Keratinocyte (primary cell): ENCODE data around the gene LILRA1. TPM values are rescaled to one million over a fixed set of nuclear protein-coding genes. Genes with fewer than 3 reads are reported as not detected.

Experiments used
- DNase-seq: peaks from one replicate; pipeline ENCODE4 v3.0.0-alpha.2; 2011; ENCODE audit warnings: low read depth, missing footprints, low spot score
- FAIRE-seq: peaks from 2 replicates; lab custom pipeline; 2011; peaks lifted over from hg19 to GRCh38; lab: Jason Lieb, UNC
- H2AFZ ChIP-seq: 2 replicates; pipeline ENCODE4 v1.6.0; 2012; ENCODE audit warnings: low read length, control low read depth, inconsistent platforms; ENCODE audit not compliant: control insufficient read depth
- H3K27ac ChIP-seq: 2 replicates; pipeline ENCODE4 v1.5.1; 2011; ENCODE audit warnings: low read length; ENCODE audit not compliant: control insufficient read depth, insufficient read depth
- H3K27me3 ChIP-seq: 3 replicates; pipeline ENCODE4 v1.6.0; 2011; ENCODE audit warnings: low read length; ENCODE audit not compliant: control insufficient read depth, insufficient read depth; ENCODE audit errors: extremely low read depth
- H3K36me3 ChIP-seq, 2 experiments: 2 replicates in 1 of 2; 3 replicates in 1 of 2; pipeline ENCODE4 v1.5.1; 2011; ENCODE audit warnings: low read length in 2 of 2, mild to moderate bottlenecking in 1 of 2; ENCODE audit not compliant: control insufficient read depth in 2 of 2, insufficient read depth in 2 of 2; ENCODE audit errors: extremely low read depth in 1 of 2
- H3K4me1 ChIP-seq: 3 replicates; pipeline ENCODE4 v1.5.1; 2011; ENCODE audit warnings: low read length; ENCODE audit not compliant: control insufficient read depth, insufficient read depth; ENCODE audit errors: extremely low read depth
- H3K4me2 ChIP-seq: 3 replicates; pipeline ENCODE4 v1.6.0; 2011; ENCODE audit warnings: low read depth, low read length; ENCODE audit not compliant: control insufficient read depth, insufficient read depth; ENCODE audit errors: extremely low read depth
- H3K4me3 ChIP-seq, 3 experiments: fragments of 200-600 bp in 1 of 3; sonication (generic) in 1 of 3; 2 replicates in 2 of 3; 3 replicates in 1 of 3; pipeline ENCODE4 v1.5.1; 2011 to 2016; ENCODE audit warnings: low read length in 3 of 3, mild to moderate bottlenecking in 3 of 3, control low read depth in 2 of 3, inconsistent platforms in 1 of 3, low read depth in 1 of 3, mixed read lengths in 1 of 3, mixed run types in 1 of 3, moderate library complexity in 1 of 3; ENCODE audit not compliant: control insufficient read depth in 2 of 3, insufficient read depth in 2 of 3; ENCODE audit errors: extremely low read depth in 1 of 3
- H3K79me2 ChIP-seq: 2 replicates; pipeline ENCODE4 v1.6.0; 2012; ENCODE audit warnings: low read length; ENCODE audit not compliant: control insufficient read depth, insufficient read depth
- H3K9ac ChIP-seq: 3 replicates; pipeline ENCODE4 v1.6.0; 2011; ENCODE audit warnings: low read length; ENCODE audit not compliant: control insufficient read depth, insufficient read depth; ENCODE audit errors: extremely low read depth
- H3K9me1 ChIP-seq: 3 replicates; pipeline ENCODE4 v1.6.0; 2011; ENCODE audit warnings: low read length; ENCODE audit not compliant: control insufficient read depth, insufficient read depth; ENCODE audit errors: extremely low read depth
- H3K9me3 ChIP-seq: 2 replicates; pipeline ENCODE4 v1.5.1; 2012; ENCODE audit warnings: low read depth, low read length; ENCODE audit not compliant: control insufficient read depth
- H4K20me1 ChIP-seq: 3 replicates; pipeline ENCODE4 v1.6.0; 2011; ENCODE audit warnings: low read length; ENCODE audit not compliant: control insufficient read depth, insufficient read depth; ENCODE audit errors: extremely low read depth
- EZH2 ChIP-seq: IDR thresholded peaks from one replicate; pipeline ENCODE4 v1.6.1; 2012; ENCODE audit warnings: inconsistent platforms, mild to moderate bottlenecking, low read length, moderate library complexity
- dilution Hi-C: fragments of 300-500 bp; cut with MboI; formaldehyde crosslinking; loops from one replicate; pipeline ENCODE4 v1.7.0; 2020; ENCODE audit warnings: low sequenced_read_pairs; ENCODE audit not compliant: extremely low pct_ligation_motif_present
- polyA plus RNA-seq, 5 experiments: library from polyadenylated mRNA; depleted of rRNA in 3 of 5; stranded (reverse) in 3 of 5; stranded (forward) in 1 of 5; unstranded in 1 of 5; fragments of >200 nt; gene quantifications; 1 replicate in 1 of 5; 2 replicates in 3 of 5; 3 replicates in 1 of 5; pipeline versions ENCODE4 v1.2.1 to v1.2.3, GENCODE V29; 2011 to 2012; ENCODE audit warnings: missing spikeins in 2 of 5, low read depth in 1 of 5, low replicate concordance in 1 of 5
- TF ChIP-seq, protein P1 (sequence below), 3 experiments: IDR thresholded peaks in 1 of 3; conservative IDR thresholded peaks in 1 of 3; optimal IDR thresholded peaks in 1 of 3; 2 replicates in 2 of 3; 3 replicates in 1 of 3; pipeline versions ENCODE3 to v1.5.1; 2011; ENCODE audit warnings: low read length in 3 of 3, mild to moderate bottlenecking in 3 of 3, moderate library complexity in 2 of 3, control low read depth in 1 of 3, inconsistent platforms in 1 of 3; ENCODE audit not compliant: insufficient read depth in 2 of 3; ENCODE audit errors: extremely low read depth in 1 of 3

The LILRA1 gene
- polyA plus RNA-seq, 1 donor (not counting 4 experiments of a cell fraction or from before 2014, with no cell fraction given): not detected

DNA sequence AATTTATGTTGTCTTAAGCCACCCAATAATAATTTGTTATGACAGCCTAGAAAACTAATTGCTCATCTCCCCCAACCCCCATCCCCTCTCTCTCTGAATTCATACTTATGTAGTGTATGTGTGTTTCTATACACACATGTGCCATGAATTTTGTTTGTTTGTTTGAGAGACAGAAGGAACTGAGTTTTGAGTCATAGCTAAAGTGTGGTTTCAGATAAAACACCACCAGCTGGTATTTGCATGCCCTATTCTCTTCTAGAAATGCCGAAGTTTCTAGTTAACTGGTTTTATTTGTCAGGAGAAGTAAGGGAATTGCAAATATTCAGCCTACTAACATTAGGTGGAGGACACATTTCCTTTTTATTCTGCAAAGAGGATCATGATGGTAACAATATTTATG is 37.2 kb upstream of the LILRA1 start:
- Histone ChIP-seq H3K36me3 (no peaks in the 10 kb centered on the region), H3K4me1 (no peaks in the 10 kb centered on the region), H4K20me1 (no peaks in the 10 kb centered on the region), H2AFZ (no peak overlapping the region), H3K9me3 (peaks cover 7% of the 10 kb centered on the region), H3K27ac (no peak overlapping the region), H3K9ac (no peak overlapping the region), H3K4me2 (no peak overlapping the region), H3K27me3 (no peaks in the 10 kb centered on the region), H3K79me2 (no peaks in the 10 kb centered on the region), H3K4me3 (no peak overlapping the region), H3K9me1 (no peaks in the 10 kb centered on the region)
- DNase-seq (no peak), FAIRE-seq (no peak)
- TF ChIP-seq, protein P1, sequence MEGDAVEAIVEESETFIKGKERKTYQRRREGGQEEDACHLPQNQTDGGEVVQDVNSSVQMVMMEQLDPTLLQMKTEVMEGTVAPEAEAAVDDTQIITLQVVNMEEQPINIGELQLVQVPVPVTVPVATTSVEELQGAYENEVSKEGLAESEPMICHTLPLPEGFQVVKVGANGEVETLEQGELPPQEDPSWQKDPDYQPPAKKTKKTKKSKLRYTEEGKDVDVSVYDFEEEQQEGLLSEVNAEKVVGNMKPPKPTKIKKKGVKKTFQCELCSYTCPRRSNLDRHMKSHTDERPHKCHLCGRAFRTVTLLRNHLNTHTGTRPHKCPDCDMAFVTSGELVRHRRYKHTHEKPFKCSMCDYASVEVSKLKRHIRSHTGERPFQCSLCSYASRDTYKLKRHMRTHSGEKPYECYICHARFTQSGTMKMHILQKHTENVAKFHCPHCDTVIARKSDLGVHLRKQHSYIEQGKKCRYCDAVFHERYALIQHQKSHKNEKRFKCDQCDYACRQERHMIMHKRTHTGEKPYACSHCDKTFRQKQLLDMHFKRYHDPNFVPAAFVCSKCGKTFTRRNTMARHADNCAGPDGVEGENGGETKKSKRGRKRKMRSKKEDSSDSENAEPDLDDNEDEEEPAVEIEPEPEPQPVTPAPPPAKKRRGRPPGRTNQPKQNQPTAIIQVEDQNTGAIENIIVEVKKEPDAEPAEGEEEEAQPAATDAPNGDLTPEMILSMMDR (optimal IDR thresholded peaks at IDR 0.05 in 1 of 3, IDR thresholded peaks at IDR 0.05 in 1 of 3, conservative IDR thresholded peaks at IDR 0.05 in 1 of 3; ENCODE audit: extremely low read depth in 1 of 3, insufficient read depth in 2 of 3, low read length in 3 of 3): no peak
- no peak for TF ChIP-seq EZH2
- dilution Hi-C loops: no loop called here

DNA sequence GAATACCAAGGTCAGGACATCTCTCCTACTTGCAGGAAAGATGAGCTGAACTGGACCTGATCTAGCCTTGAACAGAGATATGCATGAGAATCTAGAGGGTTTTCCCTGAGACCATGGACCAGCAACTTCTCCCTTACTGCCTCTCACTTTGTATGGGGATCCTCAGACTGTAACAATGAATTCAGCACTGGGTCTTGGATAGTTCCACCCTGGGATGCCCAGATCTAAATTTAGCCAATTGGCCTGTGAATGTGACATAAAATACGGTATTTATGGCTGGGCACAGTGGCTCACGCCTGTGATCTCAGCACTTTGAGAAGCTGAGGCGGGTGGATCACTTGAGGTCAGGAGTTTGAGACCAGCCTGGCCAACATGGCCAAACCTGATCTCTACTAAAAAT is 35.1 kb upstream of the LILRA1 start:
- no peak for DNase-seq
- TF ChIP-seq, protein P1 (optimal IDR thresholded peaks at IDR 0.05 in 1 of 3, IDR thresholded peaks at IDR 0.05 in 1 of 3, conservative IDR thresholded peaks at IDR 0.05 in 1 of 3; ENCODE audit: extremely low read depth in 1 of 3, insufficient read depth in 2 of 3, low read length in 3 of 3): no peak
- TF ChIP-seq EZH2: no peak
- Histone ChIP-seq H3K9ac (no peak overlapping the region), H3K79me2 (no peaks in the 10 kb centered on the region), H4K20me1 (no peaks in the 10 kb centered on the region), H3K27ac (no peak overlapping the region), H3K4me3 (no peak overlapping the region), H3K27me3 (no peaks in the 10 kb centered on the region), H3K36me3 (no peaks in the 10 kb centered on the region), H3K4me1 (no peaks in the 10 kb centered on the region), H2AFZ (no peak overlapping the region), H3K9me1 (no peaks in the 10 kb centered on the region), H3K4me2 (no peak overlapping the region), H3K9me3 (peaks cover 4% of the 10 kb centered on the region)
- dilution Hi-C loops: no loop called here
- no peak for FAIRE-seq
